Heart left ventricle (tissue), 13 donors: ENCODE data around the gene XRCC5.

ENCODE experiments used
- CTCF ChIP-seq, 12 donors: fragments of 200-600 bp; sonication (generic) in 4 of 12; IDR thresholded peaks; one replicate each; pipeline versions ENCODE4 v1.5.0 to v1.8.0; 2018 to 2022; ENCODE audit warnings: antibody characterized with exemption in 12 of 12, mild to moderate bottlenecking in 5 of 12
- POLR2A ChIP-seq, 2 donors: fragments of 450-650 bp; IDR thresholded peaks; one replicate each; pipeline ENCODE4 v1.6.1; 2017; ENCODE audit warnings: antibody characterized with exemption in 2 of 2, mild to moderate bottlenecking in 2 of 2, moderate library complexity in 2 of 2
- donor health status: ischemic (EF 13 %, LVEDD 7.1; RV severe dilation, severe dysfunction).
- donor health status: DM: no; HTN: yes; CAD: no.
- donor health status: DM: no; HTN: no; CAD: no.
- donor health status: ischemic (EF 25% LVEDD 6.9; RV normal size, moderate dysfunction).
- donor health status: ischemic (EF 25% LVEDD 5.7; RV mildly dilated, moderate dysfunction).
- donor health status: ischemic (EF 35%, LVEDD 5.7; RV mildly dilated, moderate dysfunction).
- donor health status: nonischemic (EF 11% LVEDD 7.7; RV severe dilation, severe dysfunction).
- donor health status: DM: yes; HTN: yes; CAD: no.
- donor health status: PGD.
- donor health status: ischemic (EF 29% LVEDD 5.4; RV normal size, mild dysfunction).
- donor health status: nonischemic (EF 23%, LVEDD 6.1; RV moderate dilation, normal function).

- TF ChIP-seq CTCF (IDR thresholded peaks at IDR 0.05) = no peak
- no peak for TF ChIP-seq POLR2A (IDR thresholded peaks at IDR 0.05)
Measured at GRCh38 chr2:216144857-216145256, 35.7 kb downstream of the XRCC5 start.
